Activated CD4-positive, alpha-beta T cell treated with anti-CD3 and anti-CD28 coated beads for 36 hours (primary cell): ENCODE results near the gene VPS33A. TPM values are rescaled to one million over a fixed set of nuclear protein-coding genes. Genes with fewer than 3 reads are reported as not detected.

Experiments
- ATAC-seq: fragments of 200-7000 bp; cut with Tn5 transposase; one replicate; pipeline ENCODE4 v1.10.0; 2021; ENCODE audit warnings: mild to moderate bottlenecking, moderate library complexity
- CTCF ChIA-PET: fragments of 350-600 bp; sonication (Branson Sonifier 250); formaldehyde crosslinking; loops from one replicate; lab custom pipeline; 2021; ENCODE audit warnings: antibody characterized with exemption; lab: Charles Lee
- POLR2A ChIA-PET: fragments of 350-600 bp; sonication (Branson Sonifier 250); formaldehyde crosslinking; loops from one replicate; lab custom pipeline; 2021; ENCODE audit warnings: antibody characterized with exemption, inconsistent platforms; lab: Charles Lee
- DNase-seq: peaks from one replicate; pipeline ENCODE4 v3.0.0-alpha.2; 2020
- H3K27ac Mint-ChIP-seq: one replicate; pipeline ENCODE4 v1.8.0; 2021; ENCODE audit warnings: mixed read lengths
- H3K27me3 Mint-ChIP-seq: one replicate; pipeline ENCODE4 v1.8.0; 2021; ENCODE audit warnings: mixed read lengths
- H3K36me3 Mint-ChIP-seq: one replicate; pipeline ENCODE4 v1.8.0; 2021; ENCODE audit warnings: low read depth, mixed read lengths
- H3K4me1 Mint-ChIP-seq: one replicate; pipeline ENCODE4 v1.8.0; 2021; ENCODE audit warnings: mixed read lengths
- H3K4me3 Mint-ChIP-seq: one replicate; pipeline ENCODE4 v1.8.0; 2021; ENCODE audit warnings: mild to moderate bottlenecking, moderate library complexity, mixed read lengths
- H3K9me3 Mint-ChIP-seq: one replicate; pipeline ENCODE4 v1.8.0; 2021; ENCODE audit warnings: low read depth, mixed read lengths
- intact Hi-C, 2 experiments: fragments of 100-400 bp; cut with DNase I in 1 of 2; cut with micrococcal nuclease in 1 of 2; formaldehyde crosslinking; loops; one replicate each; pipeline versions ENCODE4 v1.14.2 to v1.15.1; 2022 to 2024; cut with DNase I, micrococcal nuclease
- total RNA-seq, 2 experiments: library from RNA; stranded (reverse); gene quantifications; one replicate each; pipeline ENCODE4 v1.2.3, GENCODE V29; 2021

Gene VPS33A
- total RNA-seq, 2 experiments from 2014 or later, result 24.8 to 26.4 TPM

DNA sequence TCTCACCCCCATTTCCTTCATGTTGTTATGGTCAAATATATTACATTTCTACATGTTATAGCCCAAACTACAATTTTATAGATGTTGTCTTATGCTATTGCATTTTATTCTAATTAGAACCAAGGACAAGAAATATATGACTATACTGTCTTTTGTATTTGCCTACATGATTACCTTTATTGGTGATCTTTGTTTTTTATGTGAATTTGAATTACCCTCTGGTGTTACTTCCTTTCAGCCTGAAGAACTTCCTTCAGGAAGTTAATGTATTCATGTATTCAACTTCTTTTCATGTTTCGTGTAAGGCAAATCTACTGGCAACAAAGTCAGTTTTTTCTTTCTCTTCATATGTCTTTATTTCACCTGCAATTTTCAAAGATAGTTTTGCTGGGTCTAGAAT lies 71.5 kb downstream of the VPS33A start:
- Mint-ChIP-seq H3K36me3 (no peaks in the 10 kb centered on the region), H3K27me3 (peaks cover 12% of the 10 kb centered on the region), H3K4me3 (no peak overlapping the region), H3K4me1 (peaks cover 8% of the 10 kb centered on the region), H3K9me3 (peaks cover 3% of the 10 kb centered on the region), H3K27ac (no peak overlapping the region)
- POLR2A ChIA-PET, result no interaction called here
- ATAC-seq (no peak), DNase-seq (no peak)
- CTCF ChIA-PET, result interaction anchor here (0.5 to 1.2 kb wide), 3 partner anchors 70 to 340 kb away, joined by 3 read pairs; no protein-coding TSS in a partner anchor
- intact Hi-C loops, result loop anchor here (5.0 to 10.0 kb wide), 3 partner anchors 38 to 280 kb away; partner anchors contain the start of gene CFAP251 (in 2 of the 2)

GRCh38 chr12:122192441-122192840 lies 73.9 kb downstream of the VPS33A start:
- ChIA-PET POLR2A (interaction anchor here (0.7 kb wide), 1 partner anchor 1628 kb away, joined by 3 read pairs; no protein-coding TSS in a partner anchor), CTCF (interaction anchor here (0.8 to 2.5 kb wide), 6 partner anchors 12 to 150 kb away, joined by 3 to 11 read pairs (median 4); no protein-coding TSS in a partner anchor)
- H3K27me3 Mint-ChIP-seq, result peaks cover 7% of the 10 kb centered on the region
- ATAC-seq (no peak), DNase-seq (no peak)
- intact Hi-C loops, result loop anchor here (5.0 to 10.0 kb wide), 3 partner anchors 35 to 278 kb away; partner anchors contain the start of gene CFAP251 (in 2 of the 2)
- H3K4me1 Mint-ChIP-seq, result peaks cover 2% of the 10 kb centered on the region
- H3K4me3 Mint-ChIP-seq, result no peak overlapping the region
- peaks cover 3% of the 10 kb centered on the region for H3K9me3 Mint-ChIP-seq
- H3K36me3 Mint-ChIP-seq, result no peaks in the 10 kb centered on the region
- no peak overlapping the region for H3K27ac Mint-ChIP-seq

DNA sequence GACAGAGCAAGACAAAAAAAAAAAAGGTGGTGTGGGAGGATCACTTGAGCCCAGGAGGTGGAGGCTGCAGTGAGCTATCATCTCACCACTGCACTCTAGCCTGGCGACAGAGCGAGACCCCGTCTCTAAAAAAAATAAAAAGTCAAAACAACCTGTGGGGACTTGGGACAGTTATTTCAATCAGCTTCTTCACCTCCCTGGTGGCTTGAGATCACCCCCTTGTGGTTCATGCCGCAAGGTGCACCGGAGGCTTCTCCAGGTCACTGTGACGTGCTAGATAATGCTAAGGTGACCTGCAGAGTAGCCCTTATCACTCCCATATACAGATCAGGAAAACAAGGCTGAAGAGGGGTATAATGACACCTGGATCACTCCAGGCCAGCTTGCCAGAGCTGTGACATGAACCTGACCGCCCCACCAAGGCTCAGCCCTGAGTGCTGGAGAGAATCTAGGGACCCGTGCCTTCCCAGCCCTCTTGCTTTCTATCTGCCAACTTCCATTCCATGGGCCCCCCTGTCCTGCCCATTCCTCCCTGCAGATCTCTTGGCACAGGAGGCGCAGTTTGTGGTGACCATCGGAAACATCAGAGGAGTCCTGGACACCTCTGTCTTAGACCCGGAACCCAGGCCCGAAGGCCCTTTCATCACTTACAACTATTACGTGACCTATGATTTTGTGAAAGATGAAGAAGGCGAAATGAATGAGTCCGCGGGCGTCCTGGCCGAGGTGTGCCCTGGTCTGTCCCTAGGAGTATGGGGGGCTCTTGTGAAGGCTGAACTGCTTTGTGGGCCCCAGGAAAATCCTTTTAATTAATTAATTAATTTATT lies 75.2 kb downstream of the VPS33A start:
- Mint-ChIP-seq H3K27ac (no peak overlapping the region), H3K9me3 (peaks cover 3% of the 10 kb centered on the region), H3K27me3 (peaks cover 2% of the 10 kb centered on the region), H3K4me1 (no peaks in the 10 kb centered on the region), H3K4me3 (no peak overlapping the region), H3K36me3 (no peaks in the 10 kb centered on the region)
- intact Hi-C loops, result loop anchor here (1.0 to 10.0 kb wide), 7 partner anchors 31 to 276 kb away; partner anchors contain the start of gene CFAP251 (in 2 of the 2)
- CTCF ChIA-PET, result interaction anchor here (0.5 to 2.5 kb wide), 15 partner anchors 9 to 273 kb away, joined by 3 to 11 read pairs (median 3); partner anchors contain the start of genes CFAP251 and LRRC43
- ATAC-seq, result peak; percentile 93
- DNase-seq, result peak; percentile 86
- POLR2A ChIA-PET, result interaction anchor here (0.5 kb wide), 1 partner anchor 59 kb away, joined by 4 read pairs; no protein-coding TSS in a partner anchor

DNA sequence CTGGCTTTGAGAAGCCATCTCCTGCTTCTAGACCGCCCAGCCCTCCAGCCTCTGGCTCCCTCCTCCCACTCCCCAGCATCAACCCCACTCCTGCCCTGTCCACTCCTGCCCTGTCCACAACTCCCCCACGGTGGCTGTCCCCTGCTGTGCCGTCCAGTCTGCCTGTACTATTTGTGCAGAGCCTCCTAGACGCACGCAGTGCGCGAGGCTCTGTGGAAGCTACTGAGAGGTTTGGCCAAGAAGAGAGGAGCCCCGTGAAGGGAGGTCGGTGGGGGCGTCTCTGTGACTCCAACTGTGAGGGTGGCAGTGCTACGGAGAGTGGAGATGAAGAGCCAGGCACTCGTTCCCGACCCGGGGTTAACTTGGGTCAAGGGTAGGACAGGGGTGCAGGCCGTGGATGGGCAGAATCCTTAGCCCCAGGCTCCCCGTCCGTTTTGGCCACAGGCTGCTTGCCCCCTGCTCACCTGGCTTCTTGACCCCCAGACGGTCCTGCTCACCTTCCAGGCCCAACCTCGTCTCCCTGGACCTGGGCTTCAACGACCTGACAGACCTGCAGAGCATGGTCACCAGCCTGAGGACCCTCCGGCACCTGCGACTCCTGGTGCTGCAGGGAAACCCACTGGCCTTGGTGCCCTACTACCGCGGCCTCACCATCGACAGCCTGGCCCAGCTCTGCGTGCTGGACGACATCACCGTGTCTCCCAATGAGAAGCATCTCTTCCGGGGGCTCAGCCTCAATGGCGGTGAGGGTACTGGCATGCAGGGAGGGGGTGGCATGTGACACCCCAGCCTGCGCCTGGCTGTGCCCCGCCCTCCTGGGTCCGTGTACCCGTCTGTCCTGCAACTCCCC lies 76.4 kb downstream of the VPS33A start:
- Mint-ChIP-seq H3K4me1 (no peaks in the 10 kb centered on the region), H3K27ac (no peak overlapping the region), H3K9me3 (peaks cover under 1% of the 10 kb centered on the region), H3K27me3 (peaks cover 2% of the 10 kb centered on the region), H3K4me3 (no peak overlapping the region), H3K36me3 (no peaks in the 10 kb centered on the region)
- DNase-seq (no peak), ATAC-seq (no peak)
- ChIA-PET CTCF (interaction anchor here (0.6 to 2.5 kb wide), 8 partner anchors 8 to 272 kb away, joined by 3 to 11 read pairs (median 3); partner anchors contain the start of genes CFAP251 and LRRC43), POLR2A (no interaction called here)
- intact Hi-C loops, result loop anchor here (2.0 to 10.0 kb wide), 4 partner anchors 33 to 275 kb away; partner anchors contain the start of gene CFAP251 (in 2 of the 2)

DNA sequence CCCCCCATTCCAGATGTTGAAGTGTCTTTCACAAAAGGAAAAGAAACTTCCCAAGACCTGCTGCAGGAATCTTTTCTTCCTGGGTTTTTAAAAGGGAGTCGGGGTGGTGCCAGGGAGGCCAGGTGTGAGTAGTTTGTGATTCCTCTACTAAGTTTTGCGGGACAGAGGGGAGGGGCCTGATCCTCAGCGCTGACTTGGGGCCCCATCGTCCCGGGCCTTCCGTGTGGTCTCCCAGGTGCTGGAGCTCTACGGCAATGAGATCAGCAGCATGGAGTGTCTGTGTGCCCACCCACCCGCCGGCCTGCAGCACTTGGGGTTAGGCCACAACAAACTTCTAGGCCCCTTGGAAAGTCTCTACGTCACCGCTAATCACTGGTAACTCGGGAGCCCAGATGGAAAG lies 78.8 kb downstream of the VPS33A start:
- POLR2A ChIA-PET, result no interaction called here
- CTCF ChIA-PET, result interaction anchor here (0.9 to 1.4 kb wide), 2 partner anchors 20 to 57 kb away, joined by 3 read pairs; no protein-coding TSS in a partner anchor
- Mint-ChIP-seq H3K27me3 (peaks cover 7% of the 10 kb centered on the region), H3K4me3 (no peak overlapping the region), H3K4me1 (peaks cover 3% of the 10 kb centered on the region), H3K27ac (no peak overlapping the region), H3K9me3 (no peaks in the 10 kb centered on the region), H3K36me3 (no peaks in the 10 kb centered on the region)
- DNase-seq (no peak), ATAC-seq (no peak)
- intact Hi-C loops, result no loop called here

- intact Hi-C loops, result no loop called here
- CTCF ChIA-PET, result interaction anchor here (1.1 kb wide), 1 partner anchor 131 kb away, joined by 3 read pairs; no protein-coding TSS in a partner anchor
- Mint-ChIP-seq H3K9me3 (no peaks in the 10 kb centered on the region), H3K27ac (no peak overlapping the region), H3K36me3 (no peaks in the 10 kb centered on the region), H3K4me1 (peaks cover 3% of the 10 kb centered on the region), H3K4me3 (no peak overlapping the region), H3K27me3 (peaks cover 9% of the 10 kb centered on the region)
- DNase-seq, result no peak
- ATAC-seq, result no peak
- POLR2A ChIA-PET, result no interaction called here
Observed at GRCh38 chr12:122185494-122186082, 80.7 kb downstream of the VPS33A start.

DNA sequence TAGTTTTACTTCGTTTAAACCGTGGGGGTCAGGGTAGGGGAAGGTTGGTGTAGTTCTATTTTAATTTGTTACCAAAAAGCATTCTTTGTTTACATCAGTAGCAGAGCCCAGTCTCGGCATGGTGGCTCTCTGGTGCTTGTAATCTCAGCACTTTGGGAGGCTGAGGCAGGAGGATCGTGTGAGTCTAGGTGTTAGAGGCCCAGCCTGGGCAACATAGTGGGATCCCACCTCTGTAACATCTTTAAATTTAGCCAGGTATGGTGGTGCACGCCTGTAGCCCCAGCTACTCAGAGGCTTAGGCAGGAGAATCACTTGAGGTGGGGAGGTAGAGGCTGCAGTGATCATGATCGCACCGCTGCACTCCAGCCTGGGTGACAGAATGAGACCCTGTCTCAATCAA lies 81.2 kb downstream of the VPS33A start:
- ATAC-seq (no peak), DNase-seq (no peak)
- H3K4me1 Mint-ChIP-seq, result peaks cover 3% of the 10 kb centered on the region
- H3K27me3 Mint-ChIP-seq, result peaks cover 9% of the 10 kb centered on the region
- H3K36me3 Mint-ChIP-seq, result no peaks in the 10 kb centered on the region
- CTCF ChIA-PET, result no interaction called here
- intact Hi-C loops, result no loop called here
- H3K9me3 Mint-ChIP-seq, result no peaks in the 10 kb centered on the region
- no peak overlapping the region for H3K4me3 Mint-ChIP-seq
- POLR2A ChIA-PET, result no interaction called here
- H3K27ac Mint-ChIP-seq, result no peak overlapping the region

DNA sequence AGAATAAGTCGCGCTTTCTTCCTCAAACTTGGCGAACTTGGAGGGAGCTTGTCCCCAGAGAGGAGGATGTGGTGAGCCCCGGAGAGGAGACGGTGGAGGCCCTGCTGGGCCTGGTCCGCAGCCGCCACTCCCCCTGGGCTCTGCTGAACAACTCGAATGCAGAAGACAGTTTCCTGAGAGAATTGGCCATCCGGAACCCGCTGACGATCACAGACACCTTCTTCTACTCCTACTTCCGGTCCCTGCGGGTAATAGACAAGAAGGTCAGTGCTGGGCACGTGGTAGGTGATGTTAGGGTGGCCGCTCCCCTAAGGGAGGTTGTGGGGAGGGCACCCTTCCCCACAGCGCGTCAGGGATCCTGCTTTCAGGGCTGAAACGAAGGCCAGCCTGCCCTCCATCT lies 81.8 kb downstream of the VPS33A start:
- Mint-ChIP-seq H3K4me3 (no peak overlapping the region), H3K27me3 (peaks cover 11% of the 10 kb centered on the region), H3K36me3 (no peaks in the 10 kb centered on the region), H3K27ac (no peak overlapping the region), H3K9me3 (no peaks in the 10 kb centered on the region), H3K4me1 (peaks cover 3% of the 10 kb centered on the region)
- CTCF ChIA-PET, result no interaction called here
- POLR2A ChIA-PET, result no interaction called here
- DNase-seq, result no peak
- intact Hi-C loops, result no loop called here
- ATAC-seq, result no peak

DNA sequence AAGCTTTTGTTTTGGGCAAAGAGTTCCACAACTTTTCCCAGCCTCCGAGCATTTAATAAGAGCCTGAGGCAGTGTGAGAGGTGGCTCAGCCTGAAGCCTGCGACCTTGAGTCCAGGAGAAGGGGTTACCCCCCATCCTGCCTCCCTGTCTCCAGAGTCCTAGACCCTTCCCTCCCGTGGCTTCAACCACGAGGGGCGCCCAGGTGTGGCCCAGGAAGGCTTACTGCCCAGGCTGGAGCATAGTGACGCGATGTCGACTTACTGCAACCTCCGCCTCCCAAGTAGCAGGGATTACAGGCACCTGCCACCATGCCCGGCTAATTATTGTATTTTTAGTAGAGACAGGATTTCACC lies 82.7 kb downstream of the VPS33A start:
- intact Hi-C loops, result no loop called here

GRCh38 chr12:122182887-122183587 lies 83.3 kb downstream of the VPS33A start, which contains the start of gene LRRC43:
Gene LRRC43, plus strand, starts transcription at chr12:122183123. Its CDS starts 22 bp downstream, at chr12:122183145.
- ATAC-seq, result peak; percentile 72
- peak; percentile 54 for DNase-seq
- Mint-ChIP-seq H3K9me3 (no peaks in the 10 kb centered on the region), H3K4me3 (peak within 1 kb of the TSS; percentile 65), H3K4me1 (peaks cover 3% of the 10 kb centered on the region), H3K36me3 (no peaks in the 10 kb centered on the region), H3K27ac (no peak within 1 kb of the TSS), H3K27me3 (peaks cover 11% of the 10 kb centered on the region)
- intact Hi-C loops, result no loop called here
- CTCF ChIA-PET, result interaction anchor here (0.7 to 2.0 kb wide), 8 partner anchors 8 to 1533 kb away, joined by 3 to 8 read pairs (median 3); partner anchors contain the start of gene CFAP251
- POLR2A ChIA-PET, result no interaction called here

More for the DNA sequence above, 82.7 kb downstream of the VPS33A start:
- Mint-ChIP-seq H3K4me3 (peak overlapping the region; percentile 45), H3K27me3 (peaks cover 11% of the 10 kb centered on the region), H3K9me3 (no peaks in the 10 kb centered on the region), H3K27ac (no peak overlapping the region), H3K36me3 (no peaks in the 10 kb centered on the region), H3K4me1 (peaks cover 3% of the 10 kb centered on the region)
- DNase-seq (no peak), ATAC-seq (no peak)
- ChIA-PET POLR2A (no interaction called here), CTCF (interaction anchor here (0.7 to 2.0 kb wide), 5 partner anchors 51 to 1533 kb away, joined by 3 to 7 read pairs (median 3); no protein-coding TSS in a partner anchor)
